Heart left ventricle (tissue), 16 donors: Measurements from ENCODE around the gene RTF1. TPM values are rescaled to one million over a fixed set of nuclear protein-coding genes. Genes with fewer than 3 reads are reported as not detected.

ENCODE experiments used
- ATAC-seq, 4 donors: fragments of 200-7000 bp; cut with Tn5 transposase; one replicate each; pipeline ENCODE4 v1.9.1; 2020 to 2022; ENCODE audit warnings: moderate library complexity in 4 of 4, mild to moderate bottlenecking in 3 of 4, moderate number of reproducible peaks in 1 of 4
- DNase-seq, 5 donors: peaks; one replicate each; pipeline ENCODE4 v3.0.0-alpha.2; 2020
- H3K27ac ChIP-seq, 12 donors: fragments of 200-600 bp; sonication (generic) in 4 of 12; one replicate each; pipeline versions ENCODE4 v1.5.0 to v1.8.0; 2016 to 2022; ENCODE audit warnings: mild to moderate bottlenecking in 2 of 12
- H3K27me3 ChIP-seq, 9 donors: fragments of 200-600 bp; sonication (generic) in 2 of 9; one replicate each; pipeline versions ENCODE4 v1.5.1 to v1.8.0; 2016 to 2022; ENCODE audit warnings: mild to moderate bottlenecking in 3 of 9
- H3K36me3 ChIP-seq, 9 donors: fragments of 200-600 bp; sonication (generic) in 2 of 9; one replicate each; pipeline versions ENCODE4 v1.5.0 to v1.8.0; 2018 to 2022; ENCODE audit warnings: mild to moderate bottlenecking in 2 of 9
- H3K4me1 ChIP-seq, 12 donors: fragments of 200-600 bp; sonication (generic) in 4 of 12; one replicate each; pipeline versions ENCODE4 v1.5.0 to v1.8.0; 2016 to 2022; ENCODE audit warnings: mild to moderate bottlenecking in 3 of 12
- H3K4me3 ChIP-seq, 12 donors: fragments of 200-600 bp; sonication (generic) in 4 of 12; one replicate each; pipeline versions ENCODE4 v1.5.0 to v1.8.0; 2017 to 2022; ENCODE audit warnings: mild to moderate bottlenecking in 9 of 12, moderate library complexity in 4 of 12
- H3K9me3 ChIP-seq, 12 donors: fragments of 200-600 bp; sonication (generic) in 4 of 12; one replicate each; pipeline versions ENCODE4 v1.5.0 to v1.8.0; 2016 to 2022; ENCODE audit warnings: mild to moderate bottlenecking in 1 of 12
- POLR2A ChIP-seq, 2 donors: fragments of 450-650 bp; IDR thresholded peaks; one replicate each; pipeline ENCODE4 v1.6.1; 2017; ENCODE audit warnings: antibody characterized with exemption in 2 of 2, mild to moderate bottlenecking in 2 of 2, moderate library complexity in 2 of 2
- WGBS, 4 donors: extraction: QIAGEN DNeasy Blood & Tissue Kit in 2 of 4; methylation state at CpG; one replicate each; pipeline versions ENCODE4 v1.1.5 to v1.1.7; 2013 to 2018; 5-methylcytosine and 5-hydroxymethylcytosine counted together
- intact Hi-C, 10 donors: fragments of 100-400 bp; cut with DNase I; formaldehyde crosslinking; loops; one replicate each; pipeline versions ENCODE4 v1.11.1 to v1.14.2; 2022
- polyA plus RNA-seq, 2 donors: library from polyadenylated mRNA; stranded (reverse); fragments of 200-250 nt; gene quantifications; one replicate each; pipeline ENCODE4 v1.2.3, GENCODE V29; 2013
- total RNA-seq, 9 donors: library from RNA; depleted of rRNA in 2 of 9; stranded (reverse); fragments of >200 nt in 2 of 9; fragmentation: NEBNext Ultra II Directional in 3 of 9; extraction: Animal tissue kit (Norgen Biotek cat#: 25700) in 3 of 9; gene quantifications; one replicate each; pipeline versions ENCODE4 v1.1.0 to v1.2.4, GENCODE V29; 2016 to 2023
- TF ChIP-seq, protein P1 (sequence below), 12 donors: fragments of 200-600 bp; sonication (generic) in 4 of 12; IDR thresholded peaks; one replicate each; pipeline versions ENCODE4 v1.5.0 to v1.8.0; 2018 to 2022; ENCODE audit warnings: antibody characterized with exemption in 12 of 12, mild to moderate bottlenecking in 5 of 12
- donor health status: ischemic (EF 13 %, LVEDD 7.1; RV severe dilation, severe dysfunction).
- donor health status: healthy with polysubstance abuse.
- donor health status: DM: no; HTN: yes; CAD: no.
- donor health status: DM: no; HTN: no; CAD: no.
- donor health status: ischemic (EF 25% LVEDD 6.9; RV normal size, moderate dysfunction).
- donor health status: ischemic (EF 25% LVEDD 5.7; RV mildly dilated, moderate dysfunction).
- donor health status: healthy.
- donor health status: DM: yes; HTN: yes; CAD: no.
- donor health status: ischemic (EF 35%, LVEDD 5.7; RV mildly dilated, moderate dysfunction).
- donor health status: nonischemic (EF 11% LVEDD 7.7; RV severe dilation, severe dysfunction).
- donor health status: DM: yes; HTN: yes; CAD: no.
- donor health status: PGD.
- donor health status: ischemic (EF 29% LVEDD 5.4; RV normal size, mild dysfunction).
- donor health status: nonischemic (EF 23%, LVEDD 6.1; RV moderate dilation, normal function).

The RTF1 gene
- total and polyA plus RNA-seq, 11 donors: 16.5 to 33.3 (median 26.6) TPM

GRCh38 chr15:41482110-41482877 lies 65.4 kb downstream of the RTF1 start:
- H3K9me3 ChIP-seq: no peaks in the 10 kb centered on the region
- peaks cover 5 to 64% (median 56%) of the 10 kb centered on the region in 9 donors for H3K36me3 ChIP-seq
- no peak overlapping the region for H3K27ac ChIP-seq
- intact Hi-C loops: no loop called here
- no peak overlapping the region for H3K4me3 ChIP-seq
- 95 to 97% (median 97%) methylated on average over 9 of the region's 9 CpGs for WGBS, 4 donors
- ATAC-seq (no peak), DNase-seq (no peak)
- no peaks in the 10 kb centered on the region for H3K27me3 ChIP-seq
- H3K4me1 ChIP-seq: peaks cover 0 to 12% (median 0%) of the 10 kb centered on the region in 12 donors
- TF ChIP-seq, protein P1, sequence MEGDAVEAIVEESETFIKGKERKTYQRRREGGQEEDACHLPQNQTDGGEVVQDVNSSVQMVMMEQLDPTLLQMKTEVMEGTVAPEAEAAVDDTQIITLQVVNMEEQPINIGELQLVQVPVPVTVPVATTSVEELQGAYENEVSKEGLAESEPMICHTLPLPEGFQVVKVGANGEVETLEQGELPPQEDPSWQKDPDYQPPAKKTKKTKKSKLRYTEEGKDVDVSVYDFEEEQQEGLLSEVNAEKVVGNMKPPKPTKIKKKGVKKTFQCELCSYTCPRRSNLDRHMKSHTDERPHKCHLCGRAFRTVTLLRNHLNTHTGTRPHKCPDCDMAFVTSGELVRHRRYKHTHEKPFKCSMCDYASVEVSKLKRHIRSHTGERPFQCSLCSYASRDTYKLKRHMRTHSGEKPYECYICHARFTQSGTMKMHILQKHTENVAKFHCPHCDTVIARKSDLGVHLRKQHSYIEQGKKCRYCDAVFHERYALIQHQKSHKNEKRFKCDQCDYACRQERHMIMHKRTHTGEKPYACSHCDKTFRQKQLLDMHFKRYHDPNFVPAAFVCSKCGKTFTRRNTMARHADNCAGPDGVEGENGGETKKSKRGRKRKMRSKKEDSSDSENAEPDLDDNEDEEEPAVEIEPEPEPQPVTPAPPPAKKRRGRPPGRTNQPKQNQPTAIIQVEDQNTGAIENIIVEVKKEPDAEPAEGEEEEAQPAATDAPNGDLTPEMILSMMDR (IDR thresholded peaks at IDR 0.05): no peak
- TF ChIP-seq POLR2A (IDR thresholded peaks at IDR 0.05): no peak

DNA sequence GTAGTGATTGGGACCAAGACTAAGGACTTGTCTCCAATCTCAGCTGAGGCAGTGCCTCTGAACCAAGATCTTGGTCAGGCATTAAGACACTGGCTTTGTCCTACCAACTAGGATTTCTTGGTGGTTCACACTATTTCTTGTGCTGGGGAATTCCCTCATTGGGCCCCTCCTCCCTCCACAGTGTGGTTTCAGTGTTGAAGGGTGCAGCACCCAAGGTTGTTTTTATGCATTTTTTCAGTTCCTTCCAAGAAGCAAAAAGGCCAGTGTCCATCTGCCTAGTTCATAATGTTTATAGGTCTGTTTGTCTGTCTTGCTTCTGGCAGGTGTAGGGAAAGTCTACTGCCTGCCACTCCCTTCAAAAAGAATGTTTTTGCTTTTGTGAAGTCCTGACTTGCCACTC lies 66.2 kb downstream of the RTF1 start:
- no peak overlapping the region for H3K27ac ChIP-seq
- no peak for TF ChIP-seq POLR2A (IDR thresholded peaks at IDR 0.05)
- TF ChIP-seq, protein P1 (IDR thresholded peaks at IDR 0.05): no peak
- H3K9me3 ChIP-seq: no peaks in the 10 kb centered on the region
- H3K4me3 ChIP-seq: no peak overlapping the region
- H3K36me3 ChIP-seq: peaks cover 5 to 56% (median 48%) of the 10 kb centered on the region in 9 donors
- DNase-seq: no peak
- H3K27me3 ChIP-seq: no peaks in the 10 kb centered on the region
- ATAC-seq: no peak
- H3K4me1 ChIP-seq: peaks cover 0 to 12% (median 0%) of the 10 kb centered on the region in 12 donors
- intact Hi-C loops: no loop called here

DNA sequence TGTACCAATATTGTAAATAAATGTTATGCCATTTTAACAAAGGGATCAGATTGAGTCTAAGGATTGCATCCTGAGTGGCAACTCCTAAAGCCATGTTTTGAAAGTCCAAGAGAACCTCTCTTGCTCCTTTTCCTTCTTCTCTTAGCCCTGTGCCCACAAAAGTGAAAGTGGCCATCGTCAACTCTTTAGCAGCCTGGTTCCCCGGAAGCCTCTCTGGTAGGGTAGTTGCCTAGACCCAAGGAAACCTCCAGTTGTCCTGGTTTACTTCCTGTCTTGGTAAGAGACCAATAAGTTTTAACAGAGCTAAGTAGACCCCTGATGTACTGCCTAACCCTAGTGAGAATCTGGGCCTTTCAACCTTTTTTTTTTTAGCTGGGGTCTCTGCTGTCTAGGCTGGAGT lies 66.6 kb downstream of the RTF1 start:
- no peaks in the 10 kb centered on the region for H3K27me3 ChIP-seq
- whole genome bisulfite sequencing, 4 donors: 92 to 94% (median 93%) methylated on average over 2 of the region's 2 CpGs
- ATAC-seq: no peak
- H3K4me1 ChIP-seq: peaks cover 0 to 12% (median 0%) of the 10 kb centered on the region in 12 donors
- intact Hi-C loops: no loop called here
- H3K9me3 ChIP-seq: no peaks in the 10 kb centered on the region
- no peak overlapping the region for H3K27ac ChIP-seq
- peaks cover 5 to 52% (median 44%) of the 10 kb centered on the region in 9 donors for H3K36me3 ChIP-seq
- H3K4me3 ChIP-seq: no peak overlapping the region
- no peak for TF ChIP-seq POLR2A (IDR thresholded peaks at IDR 0.05)
- TF ChIP-seq, protein P1 (IDR thresholded peaks at IDR 0.05): no peak
- no peak for DNase-seq

- TF ChIP-seq, protein P1 (IDR thresholded peaks at IDR 0.05): no peak
- no peak for TF ChIP-seq POLR2A (IDR thresholded peaks at IDR 0.05)
- no peaks in the 10 kb centered on the region for H3K9me3 ChIP-seq
These were observed 68.2 kb downstream of the RTF1 start for GRCh38 chr15:41484937-41485625.

More at GRCh38 chr15:41484937-41485625, 68.2 kb downstream of the RTF1 start:
- DNase-seq: peak in 1 of 5 donors; percentile 42
- H3K4me1 ChIP-seq: peaks cover 0 to 12% (median 0%) of the 10 kb centered on the region in 12 donors
- H3K36me3 ChIP-seq: peaks cover 5 to 37% (median 29%) of the 10 kb centered on the region in 9 donors
- H3K4me3 ChIP-seq: no peak overlapping the region
- WGBS, 4 donors: 84 to 89% (median 85%) methylated on average over 10 to 11 of the region's 11 CpGs
- ATAC-seq: no peak
- intact Hi-C loops: no loop called here
- peaks cover 0 to 9% (median 0%) of the 10 kb centered on the region in 9 donors for H3K27me3 ChIP-seq
- H3K27ac ChIP-seq: no peak overlapping the region
